Brain microvascular endothelial cell (primary cell): ENCODE measurements around the gene CXCL14.

ENCODE experiments used
- DNase-seq: peaks from one replicate; pipeline ENCODE4 v3.0.0-alpha.2; 2020
- H3K27ac ChIP-seq: fragments of 250-450 bp; sonication (Bioruptor Pico); 2 replicates; pipeline ENCODE4 v1.5.1; 2020; ENCODE audit warnings: mild to moderate bottlenecking, moderate library complexity
- H3K27me3 ChIP-seq: fragments of 250-450 bp; sonication (Bioruptor Pico); replicated peaks from 2 replicates; pipeline ENCODE4 v1.5.1; 2020; ENCODE audit warnings: mild to moderate bottlenecking
- H3K36me3 ChIP-seq: fragments of 250-450 bp; sonication (Bioruptor Pico); replicated peaks from 2 replicates; pipeline ENCODE4 v1.5.1; 2020; ENCODE audit warnings: mild to moderate bottlenecking
- H3K4me3 ChIP-seq: 2 replicates; pipeline ENCODE4 v1.5.1; 2011; ENCODE audit warnings: low read depth, mild to moderate bottlenecking, control low read depth, low read length, moderate library complexity
- CTCF ChIP-seq: IDR thresholded peaks from 2 replicates; pipeline ENCODE4 v1.5.1; 2011; ENCODE audit warnings: low read depth, mild to moderate bottlenecking, moderate library complexity, low read length, control low read depth, inconsistent platforms; ENCODE audit errors: missing control alignments
- in situ Hi-C: cut with HindIII; loops from 2 replicates; pipeline ENCODE4 v1.10.0; 2017; ENCODE audit warnings: low sequenced_read_pairs, low pct_ligation_motif_present

CXCL14 gene

GRCh38 chr5:135594416-135594960 is 15.7 kb upstream of the CXCL14 start:
- Histone ChIP-seq H3K27ac (no peak overlapping the region), H3K4me3 (no peak overlapping the region), H3K36me3 (no peaks in the 10 kb centered on the region), H3K27me3 (no peaks in the 10 kb centered on the region)
- no peak for TF ChIP-seq CTCF
- no peak for DNase-seq
- in situ Hi-C loops = no loop called here

GRCh38 chr5:135593886-135594285 is 15.1 kb upstream of the CXCL14 start:
- H3K27me3 ChIP-seq = no peaks in the 10 kb centered on the region
- in situ Hi-C loops = no loop called here
- no peak for DNase-seq
- no peak overlapping the region for H3K4me3 ChIP-seq
- H3K36me3 ChIP-seq = no peaks in the 10 kb centered on the region
- TF ChIP-seq CTCF = no peak
- no peak overlapping the region for H3K27ac ChIP-seq

GRCh38 chr5:135593141-135593540 is 14.3 kb upstream of the CXCL14 start:
- no peak for DNase-seq
- Histone ChIP-seq H3K36me3 (no peaks in the 10 kb centered on the region), H3K4me3 (no peak overlapping the region), H3K27me3 (no peaks in the 10 kb centered on the region), H3K27ac (no peak overlapping the region)
- in situ Hi-C loops = no loop called here
- TF ChIP-seq CTCF = no peak

- Histone ChIP-seq H3K27me3 (no peaks in the 10 kb centered on the region), H3K4me3 (no peak overlapping the region), H3K27ac (no peak overlapping the region), H3K36me3 (no peaks in the 10 kb centered on the region)
- no peak for TF ChIP-seq CTCF
- no peak for DNase-seq
- in situ Hi-C loops = no loop called here
These were observed 13.7 kb upstream of the CXCL14 start for GRCh38 chr5:135592312-135593045.

GRCh38 chr5:135591277-135591676 is 12.5 kb upstream of the CXCL14 start:
- Histone ChIP-seq H3K27me3 (peaks cover 2% of the 10 kb centered on the region), H3K4me3 (no peak overlapping the region), H3K36me3 (no peaks in the 10 kb centered on the region), H3K27ac (no peak overlapping the region)
- in situ Hi-C loops = no loop called here
- no peak for TF ChIP-seq CTCF
- no peak for DNase-seq

- H3K36me3 ChIP-seq = no peaks in the 10 kb centered on the region
- H3K4me3 ChIP-seq = no peak overlapping the region
- H3K27me3 ChIP-seq = peaks cover 2% of the 10 kb centered on the region
- no peak for TF ChIP-seq CTCF
- no peak overlapping the region for H3K27ac ChIP-seq
- DNase-seq = no peak
- in situ Hi-C loops = no loop called here
These were observed 10.4 kb upstream of the CXCL14 start for GRCh38 chr5:135589152-135589551.
